ENCODE measurements around the gene OR2A5.
"Not testable (repeated sequence)": the region's sequence is repeated elsewhere in the genome, so short reads cannot be mapped to it uniquely, and the experiment has no call there.

DNA sequence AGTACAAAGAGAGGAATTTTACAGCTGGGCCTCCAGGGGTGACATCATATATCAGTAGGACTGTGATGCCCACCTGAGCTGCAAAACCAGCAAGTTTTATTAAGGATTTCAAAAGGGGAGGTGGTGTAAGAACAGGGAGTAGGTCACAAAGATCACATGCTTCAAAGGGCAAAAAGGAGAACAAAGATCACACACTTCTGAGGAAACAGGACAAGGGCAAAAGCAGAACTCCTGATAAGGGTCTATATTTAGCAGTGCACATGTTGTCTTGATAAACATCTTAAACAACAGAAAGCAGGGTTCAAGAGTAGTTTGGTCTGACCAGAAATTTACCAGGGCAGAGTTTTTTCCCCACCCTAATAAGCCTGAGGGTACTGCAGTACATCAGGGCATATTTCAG lies 38.7 kb upstream of the OR2A5 start:
- TF ChIP-seq, protein P1, sequence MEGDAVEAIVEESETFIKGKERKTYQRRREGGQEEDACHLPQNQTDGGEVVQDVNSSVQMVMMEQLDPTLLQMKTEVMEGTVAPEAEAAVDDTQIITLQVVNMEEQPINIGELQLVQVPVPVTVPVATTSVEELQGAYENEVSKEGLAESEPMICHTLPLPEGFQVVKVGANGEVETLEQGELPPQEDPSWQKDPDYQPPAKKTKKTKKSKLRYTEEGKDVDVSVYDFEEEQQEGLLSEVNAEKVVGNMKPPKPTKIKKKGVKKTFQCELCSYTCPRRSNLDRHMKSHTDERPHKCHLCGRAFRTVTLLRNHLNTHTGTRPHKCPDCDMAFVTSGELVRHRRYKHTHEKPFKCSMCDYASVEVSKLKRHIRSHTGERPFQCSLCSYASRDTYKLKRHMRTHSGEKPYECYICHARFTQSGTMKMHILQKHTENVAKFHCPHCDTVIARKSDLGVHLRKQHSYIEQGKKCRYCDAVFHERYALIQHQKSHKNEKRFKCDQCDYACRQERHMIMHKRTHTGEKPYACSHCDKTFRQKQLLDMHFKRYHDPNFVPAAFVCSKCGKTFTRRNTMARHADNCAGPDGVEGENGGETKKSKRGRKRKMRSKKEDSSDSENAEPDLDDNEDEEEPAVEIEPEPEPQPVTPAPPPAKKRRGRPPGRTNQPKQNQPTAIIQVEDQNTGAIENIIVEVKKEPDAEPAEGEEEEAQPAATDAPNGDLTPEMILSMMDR (IDR thresholded peaks at IDR 0.05; ENCODE audit: control extremely low read depth in 1 of 3, insufficient read depth in 1 of 3, low read depth in 1 of 3, low read length in 3 of 3), result not testable (repeated sequence)
- not testable (repeated sequence) for TF ChIP-seq SP1 (IDR thresholded peaks at IDR 0.05; ENCODE audit: low read depth, low read length); TAF1 (IDR thresholded peaks at IDR 0.05; ENCODE audit: low read depth, low read length); TAF7 (optimal IDR thresholded peaks at IDR 0.05; ENCODE audit: borderline replicate concordance, low read depth, low read length); BRCA1 (IDR thresholded peaks at IDR 0.05; ENCODE audit: low read depth, low read length); CHD1 (IDR thresholded peaks at IDR 0.05; ENCODE audit: low read depth, low read length); RNF2 (IDR thresholded peaks at IDR 0.05; ENCODE audit: borderline replicate concordance, low read depth, low read length, missing control alignments, poor library complexity, severe bottlenecking); ASH2L (IDR thresholded peaks at IDR 0.05; ENCODE audit: low read length); MAFK (IDR thresholded peaks at IDR 0.05; ENCODE audit: low read depth, low read length); JUN (IDR thresholded peaks at IDR 0.05; ENCODE audit: low read depth, low read length); KDM1A (IDR thresholded peaks at IDR 0.05; ENCODE audit: borderline replicate concordance, low read length); POLR2AphosphoS5 (IDR thresholded peaks at IDR 0.05; ENCODE audit: low read depth, low read length)
- TF ChIP-seq, protein P2, sequence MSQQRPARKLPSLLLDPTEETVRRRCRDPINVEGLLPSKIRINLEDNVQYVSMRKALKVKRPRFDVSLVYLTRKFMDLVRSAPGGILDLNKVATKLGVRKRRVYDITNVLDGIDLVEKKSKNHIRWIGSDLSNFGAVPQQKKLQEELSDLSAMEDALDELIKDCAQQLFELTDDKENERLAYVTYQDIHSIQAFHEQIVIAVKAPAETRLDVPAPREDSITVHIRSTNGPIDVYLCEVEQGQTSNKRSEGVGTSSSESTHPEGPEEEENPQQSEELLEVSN (IDR thresholded peaks at IDR 0.05), result not testable (repeated sequence)

Data from H1 (cell line).